Right atrium auricular region (tissue), 2 donors: ENCODE measurements around the gene ETV6. TPM values are rescaled to one million over a fixed set of nuclear protein-coding genes. Genes with fewer than 3 reads are reported as not detected.

Experiments used
- DNase-seq: peaks from one replicate; pipeline ENCODE4 v3.0.0-alpha.2; 2019; ENCODE audit warnings: low spot score
- H3K27ac ChIP-seq, 2 donors: fragments of 200-600 bp; sonication (generic); 1 replicate in 1 of 2; 2 replicates in 1 of 2; pipeline ENCODE4 v1.5.1; 2016 to 2019
- H3K27me3 ChIP-seq, 2 donors: fragments of 200-600 bp; sonication (generic); one replicate each; pipeline versions ENCODE4 v1.5.1 to v1.6.0; 2017 to 2019
- H3K36me3 ChIP-seq: fragments of 200-600 bp; sonication (generic); one replicate; pipeline ENCODE4 v1.5.1; 2016
- H3K4me1 ChIP-seq, 2 donors: fragments of 200-600 bp; sonication (generic); one replicate each; pipeline versions ENCODE4 v1.5.1 to v1.6.0; 2017 to 2019
- H3K4me3 ChIP-seq, 2 donors: fragments of 200-600 bp; sonication (generic); 1 replicate in 1 of 2; 2 replicates in 1 of 2; pipeline ENCODE4 v1.5.1; 2017 to 2019; ENCODE audit warnings: mild to moderate bottlenecking in 1 of 2, moderate library complexity in 1 of 2
- H3K9me3 ChIP-seq, 2 donors: fragments of 200-600 bp; sonication (generic); one replicate each; pipeline ENCODE4 v1.5.1; 2019
- total RNA-seq, 2 donors: library from RNA; depleted of rRNA; stranded (reverse); fragments of >200 nt; gene quantifications; one replicate each; pipeline ENCODE4 v1.1.0, GENCODE V29; 2016
- TF ChIP-seq, protein P1 (sequence below), 2 donors: fragments of 200-600 bp; sonication (generic); IDR thresholded peaks; one replicate each; pipeline ENCODE4 v1.5.1; 2019; ENCODE audit warnings: antibody characterized with exemption in 2 of 2

ETV6 gene
- total RNA-seq, 2 donors from 2014 or later, result 6.7 TPM

DNA sequence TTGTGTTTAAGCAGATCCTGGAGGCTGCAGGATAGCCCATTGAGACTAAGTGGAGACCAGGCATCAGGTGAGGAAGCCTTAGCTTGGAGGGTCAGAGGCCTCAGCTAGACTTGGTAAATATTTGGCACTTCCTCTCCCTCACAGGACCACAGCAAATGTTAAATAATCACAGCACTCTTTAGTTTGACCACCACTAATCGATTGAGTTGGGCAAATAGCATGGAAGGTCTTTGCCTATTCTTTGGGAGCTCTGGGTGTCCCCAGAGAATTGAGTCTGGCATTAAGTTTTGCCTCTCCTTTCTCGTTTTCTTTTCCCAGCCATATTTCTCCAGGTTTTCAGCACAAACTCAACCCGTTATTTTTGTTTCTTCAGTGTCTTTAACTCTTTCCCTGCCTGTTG lies 61.4 kb downstream of the ETV6 start:
- no peak overlapping the region for H3K4me3 ChIP-seq
- no peak for DNase-seq
- no peaks in the 10 kb centered on the region for H3K27me3 ChIP-seq
- TF ChIP-seq, protein P1, sequence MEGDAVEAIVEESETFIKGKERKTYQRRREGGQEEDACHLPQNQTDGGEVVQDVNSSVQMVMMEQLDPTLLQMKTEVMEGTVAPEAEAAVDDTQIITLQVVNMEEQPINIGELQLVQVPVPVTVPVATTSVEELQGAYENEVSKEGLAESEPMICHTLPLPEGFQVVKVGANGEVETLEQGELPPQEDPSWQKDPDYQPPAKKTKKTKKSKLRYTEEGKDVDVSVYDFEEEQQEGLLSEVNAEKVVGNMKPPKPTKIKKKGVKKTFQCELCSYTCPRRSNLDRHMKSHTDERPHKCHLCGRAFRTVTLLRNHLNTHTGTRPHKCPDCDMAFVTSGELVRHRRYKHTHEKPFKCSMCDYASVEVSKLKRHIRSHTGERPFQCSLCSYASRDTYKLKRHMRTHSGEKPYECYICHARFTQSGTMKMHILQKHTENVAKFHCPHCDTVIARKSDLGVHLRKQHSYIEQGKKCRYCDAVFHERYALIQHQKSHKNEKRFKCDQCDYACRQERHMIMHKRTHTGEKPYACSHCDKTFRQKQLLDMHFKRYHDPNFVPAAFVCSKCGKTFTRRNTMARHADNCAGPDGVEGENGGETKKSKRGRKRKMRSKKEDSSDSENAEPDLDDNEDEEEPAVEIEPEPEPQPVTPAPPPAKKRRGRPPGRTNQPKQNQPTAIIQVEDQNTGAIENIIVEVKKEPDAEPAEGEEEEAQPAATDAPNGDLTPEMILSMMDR (IDR thresholded peaks at IDR 0.05), result no peak
- no peaks in the 10 kb centered on the region for H3K9me3 ChIP-seq
- H3K4me1 ChIP-seq, result peaks cover 0 to 25% of the 10 kb centered on the region in 2 donors
- peak overlapping the region in 1 of 2 donors; percentile 22 for H3K27ac ChIP-seq
- no peaks in the 10 kb centered on the region for H3K36me3 ChIP-seq

DNA sequence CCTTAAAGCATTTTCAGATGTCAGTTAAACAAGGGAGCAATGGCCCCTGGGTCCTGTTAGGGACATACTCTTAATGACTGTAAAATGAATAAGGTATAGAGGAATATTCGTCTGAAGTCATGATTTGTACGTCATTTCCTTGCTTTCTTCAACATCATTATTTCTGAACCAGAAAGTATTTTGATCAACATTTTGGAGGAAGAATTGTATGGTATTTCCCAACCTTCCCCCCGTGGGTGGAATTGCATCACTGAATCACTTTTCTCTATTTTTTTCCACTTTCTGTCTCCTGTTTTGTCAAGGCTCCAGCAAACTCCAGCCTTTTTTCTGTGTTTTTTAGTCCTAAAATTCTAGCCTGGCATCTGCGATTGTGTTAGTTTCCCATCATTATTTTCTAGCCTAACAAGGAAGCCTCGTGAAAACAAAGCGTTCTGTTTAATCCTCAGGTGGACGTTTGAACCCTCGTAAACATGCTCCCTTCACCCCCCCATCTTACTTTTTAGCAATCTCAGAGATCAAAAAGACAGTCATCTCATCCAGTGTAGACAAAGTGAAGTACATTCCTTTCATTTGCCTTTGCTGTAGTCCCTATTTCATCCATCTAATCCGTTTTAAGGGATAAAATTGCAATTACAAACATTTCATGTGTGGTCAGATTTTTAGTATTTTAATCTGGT lies 62.3 kb downstream of the ETV6 start:
- no peaks in the 10 kb centered on the region for H3K36me3 ChIP-seq
- H3K27me3 ChIP-seq, result no peaks in the 10 kb centered on the region
- peak overlapping the region in 1 of 2 donors; percentile 22 for H3K27ac ChIP-seq
- H3K9me3 ChIP-seq, result no peaks in the 10 kb centered on the region
- H3K4me3 ChIP-seq, result no peak overlapping the region
- peaks cover 0 to 16% of the 10 kb centered on the region in 2 donors for H3K4me1 ChIP-seq
- TF ChIP-seq, protein P1 (IDR thresholded peaks at IDR 0.05), result no peak
- no peak for DNase-seq

DNA sequence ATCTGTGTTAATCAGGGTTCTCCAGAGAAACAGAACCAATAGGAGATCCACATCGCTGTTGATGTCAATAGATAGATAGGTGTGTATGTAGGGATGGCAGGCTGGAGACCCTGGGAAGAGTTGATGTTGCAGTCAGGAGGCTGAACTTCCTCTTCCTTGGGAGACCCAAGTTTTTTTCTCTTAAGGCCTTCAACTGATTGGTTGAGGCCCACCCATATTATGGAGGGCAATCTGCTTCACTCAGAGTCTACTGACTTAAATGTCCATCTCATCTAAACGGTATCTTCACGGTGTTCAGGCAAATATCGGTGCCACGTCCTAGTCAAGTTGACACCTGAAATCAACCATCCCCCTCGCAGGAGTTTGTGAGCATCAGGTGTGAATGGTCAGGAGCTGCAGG lies 63.0 kb downstream of the ETV6 start:
- no peak for DNase-seq
- Histone ChIP-seq H3K27ac (no peak overlapping the region), H3K36me3 (no peaks in the 10 kb centered on the region), H3K27me3 (no peaks in the 10 kb centered on the region), H3K4me1 (peaks cover 0 to 9% of the 10 kb centered on the region in 2 donors), H3K9me3 (no peaks in the 10 kb centered on the region), H3K4me3 (no peak overlapping the region)
- TF ChIP-seq, protein P1 (IDR thresholded peaks at IDR 0.05), result no peak

DNA sequence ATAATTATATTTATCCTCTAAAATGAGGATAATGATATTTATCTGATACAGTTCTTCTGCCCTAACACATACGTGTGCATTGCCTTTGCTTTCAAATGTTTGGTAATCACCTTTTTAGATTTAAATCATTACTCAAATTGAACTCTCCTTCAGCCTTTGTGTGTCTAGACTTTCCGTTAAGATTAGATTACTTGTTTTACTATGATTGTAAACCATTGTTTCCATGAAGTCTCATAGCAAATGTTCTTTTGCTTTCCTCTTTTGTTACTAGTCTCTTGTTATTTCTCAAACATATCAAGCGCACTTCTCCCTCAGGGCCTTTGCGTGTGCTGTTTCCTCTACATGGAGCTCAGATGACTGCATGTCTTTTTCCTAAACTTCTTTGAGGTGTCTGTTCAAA lies 63.7 kb downstream of the ETV6 start:
- peaks cover 0 to 2% of the 10 kb centered on the region in 2 donors for H3K4me1 ChIP-seq
- TF ChIP-seq, protein P1 (IDR thresholded peaks at IDR 0.05), result no peak
- H3K36me3 ChIP-seq, result no peaks in the 10 kb centered on the region
- DNase-seq, result no peak
- no peak overlapping the region for H3K4me3 ChIP-seq
- no peak overlapping the region for H3K27ac ChIP-seq
- no peaks in the 10 kb centered on the region for H3K27me3 ChIP-seq
- no peaks in the 10 kb centered on the region for H3K9me3 ChIP-seq

DNA sequence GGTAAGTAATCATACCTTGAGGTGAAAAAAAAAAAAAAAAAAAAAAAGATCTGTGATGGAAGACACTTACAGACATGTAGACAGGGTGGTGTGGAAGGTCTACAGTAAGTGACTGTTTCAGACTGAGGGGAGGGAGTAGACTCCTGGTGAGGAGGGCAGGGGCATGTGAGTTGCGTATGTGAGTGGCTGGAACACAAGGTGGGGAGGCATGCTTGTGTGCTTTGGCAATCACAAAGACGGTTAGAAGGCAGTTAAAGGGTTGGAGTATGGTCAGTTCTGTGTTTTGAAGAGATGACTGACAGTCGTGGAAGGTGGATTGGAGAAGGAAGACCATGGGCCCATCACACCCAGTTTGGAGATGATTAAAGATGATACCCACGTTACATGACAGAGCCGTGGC lies 65.2 kb downstream of the ETV6 start:
- TF ChIP-seq, protein P1 (IDR thresholded peaks at IDR 0.05), result no peak
- peaks cover 0 to 12% of the 10 kb centered on the region in 2 donors for H3K4me1 ChIP-seq

DNA sequence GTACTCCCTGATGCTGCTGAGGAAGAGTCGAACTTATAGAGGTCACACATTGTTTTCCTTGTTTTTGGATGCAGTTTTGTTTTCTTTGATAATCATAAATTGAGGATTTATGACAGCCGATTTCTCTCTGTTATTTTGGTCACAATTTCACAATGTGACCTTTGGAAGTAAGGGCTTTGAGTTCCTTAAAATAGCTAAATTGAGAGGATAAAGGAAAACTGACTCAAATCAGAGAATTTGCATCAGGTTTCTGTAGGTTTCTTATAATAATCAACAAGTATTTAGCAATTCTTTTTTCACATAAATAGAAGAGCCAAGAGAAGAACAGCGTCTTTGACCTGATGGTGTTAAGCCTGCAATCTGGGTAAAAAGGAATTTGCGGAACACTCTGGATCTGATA lies 66.1 kb downstream of the ETV6 start:
- H3K27me3 ChIP-seq, result no peaks in the 10 kb centered on the region

More for the DNA sequence above, 65.2 kb downstream of the ETV6 start:
- DNase-seq, result no peak
- no peak overlapping the region for H3K27ac ChIP-seq
- no peaks in the 10 kb centered on the region for H3K36me3 ChIP-seq
- no peaks in the 10 kb centered on the region for H3K9me3 ChIP-seq
- H3K4me3 ChIP-seq, result no peak overlapping the region
- H3K27me3 ChIP-seq, result no peaks in the 10 kb centered on the region

More for the DNA sequence above, 66.1 kb downstream of the ETV6 start:
- Histone ChIP-seq H3K4me3 (no peak overlapping the region), H3K36me3 (no peaks in the 10 kb centered on the region), H3K4me1 (peaks cover 0 to 19% of the 10 kb centered on the region in 2 donors), H3K9me3 (no peaks in the 10 kb centered on the region), H3K27ac (no peak overlapping the region)
- TF ChIP-seq, protein P1 (IDR thresholded peaks at IDR 0.05), result no peak
- no peak for DNase-seq
